PC-9 (cell line): ENCODE data around the gene MAMSTR.

ENCODE experiments used
- EZH2 ChIP-seq: fragments of 200-600 bp; sonication (generic); IDR thresholded peaks from 2 replicates; pipeline ENCODE4 v1.8.0; 2017; ENCODE audit warnings: antibody characterized with exemption, low read depth
- TF ChIP-seq, protein P1 (sequence below): fragments of 200-600 bp; sonication (generic); conservative IDR thresholded peaks from 2 replicates; pipeline ENCODE4 v1.6.1; 2017; ENCODE audit warnings: mixed run types, antibody characterized with exemption, mild to moderate bottlenecking, moderate library complexity

DNA sequence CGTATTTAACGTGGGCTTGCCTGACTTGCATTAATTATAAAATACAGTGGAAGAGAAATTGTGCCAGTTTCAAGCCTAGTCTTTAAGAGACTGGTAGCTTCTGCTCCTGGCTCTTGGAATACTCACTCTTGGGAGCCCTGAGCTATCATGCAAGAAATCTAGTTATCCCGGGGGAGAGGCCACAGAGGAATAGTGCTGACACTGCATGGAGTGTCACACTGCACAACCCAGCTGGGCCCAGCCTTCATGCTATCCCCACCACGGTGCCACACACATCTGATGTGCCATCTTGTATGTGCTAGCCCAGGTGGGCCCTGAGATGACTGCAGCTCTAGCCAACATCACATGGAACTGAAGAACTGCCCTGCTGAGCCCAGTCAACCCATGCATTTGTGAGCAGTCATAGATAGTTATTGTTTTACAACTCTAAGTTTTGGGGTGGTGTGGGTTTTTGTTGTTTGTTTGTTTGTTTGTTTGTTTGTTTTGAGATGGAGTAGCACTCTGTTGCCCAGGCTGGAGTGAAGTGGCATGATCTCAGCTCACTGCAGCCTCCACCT, 8.3 kb downstream of the MAMSTR start:
- TF ChIP-seq, protein P1, sequence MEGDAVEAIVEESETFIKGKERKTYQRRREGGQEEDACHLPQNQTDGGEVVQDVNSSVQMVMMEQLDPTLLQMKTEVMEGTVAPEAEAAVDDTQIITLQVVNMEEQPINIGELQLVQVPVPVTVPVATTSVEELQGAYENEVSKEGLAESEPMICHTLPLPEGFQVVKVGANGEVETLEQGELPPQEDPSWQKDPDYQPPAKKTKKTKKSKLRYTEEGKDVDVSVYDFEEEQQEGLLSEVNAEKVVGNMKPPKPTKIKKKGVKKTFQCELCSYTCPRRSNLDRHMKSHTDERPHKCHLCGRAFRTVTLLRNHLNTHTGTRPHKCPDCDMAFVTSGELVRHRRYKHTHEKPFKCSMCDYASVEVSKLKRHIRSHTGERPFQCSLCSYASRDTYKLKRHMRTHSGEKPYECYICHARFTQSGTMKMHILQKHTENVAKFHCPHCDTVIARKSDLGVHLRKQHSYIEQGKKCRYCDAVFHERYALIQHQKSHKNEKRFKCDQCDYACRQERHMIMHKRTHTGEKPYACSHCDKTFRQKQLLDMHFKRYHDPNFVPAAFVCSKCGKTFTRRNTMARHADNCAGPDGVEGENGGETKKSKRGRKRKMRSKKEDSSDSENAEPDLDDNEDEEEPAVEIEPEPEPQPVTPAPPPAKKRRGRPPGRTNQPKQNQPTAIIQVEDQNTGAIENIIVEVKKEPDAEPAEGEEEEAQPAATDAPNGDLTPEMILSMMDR = no peak
- no peak for TF ChIP-seq EZH2
